ENCODE results near the gene COL23A1.

DNA sequence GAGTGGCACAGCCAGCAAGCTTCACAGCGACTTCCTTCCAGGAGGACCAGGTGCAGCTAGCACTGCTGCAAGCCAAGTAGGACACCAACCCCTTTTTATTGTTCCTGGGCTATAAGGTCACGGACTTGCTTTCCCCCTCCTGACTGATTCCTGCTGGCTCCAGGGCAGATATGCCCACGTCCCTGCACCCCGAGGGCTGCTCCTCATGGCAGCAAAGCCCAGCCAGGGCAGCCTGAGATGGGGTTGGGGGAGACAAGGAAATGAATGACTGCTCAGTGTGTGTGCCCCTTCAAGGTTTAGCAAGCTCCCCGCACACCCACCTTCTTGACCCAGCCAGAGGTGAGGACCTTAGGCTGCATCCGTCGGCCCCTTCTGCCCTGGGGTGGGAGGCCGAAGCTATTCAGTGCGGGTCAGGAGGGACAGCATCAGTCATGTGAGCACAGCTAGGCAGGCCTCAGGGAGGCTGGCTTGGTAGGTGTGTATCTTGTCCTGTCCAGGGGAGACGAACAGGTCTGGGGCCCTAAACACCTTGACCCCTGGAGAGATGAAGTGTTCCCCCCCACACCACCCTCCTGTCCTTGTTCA lies 221.4 kb downstream of the COL23A1 start:
- TF ChIP-seq, protein P1, sequence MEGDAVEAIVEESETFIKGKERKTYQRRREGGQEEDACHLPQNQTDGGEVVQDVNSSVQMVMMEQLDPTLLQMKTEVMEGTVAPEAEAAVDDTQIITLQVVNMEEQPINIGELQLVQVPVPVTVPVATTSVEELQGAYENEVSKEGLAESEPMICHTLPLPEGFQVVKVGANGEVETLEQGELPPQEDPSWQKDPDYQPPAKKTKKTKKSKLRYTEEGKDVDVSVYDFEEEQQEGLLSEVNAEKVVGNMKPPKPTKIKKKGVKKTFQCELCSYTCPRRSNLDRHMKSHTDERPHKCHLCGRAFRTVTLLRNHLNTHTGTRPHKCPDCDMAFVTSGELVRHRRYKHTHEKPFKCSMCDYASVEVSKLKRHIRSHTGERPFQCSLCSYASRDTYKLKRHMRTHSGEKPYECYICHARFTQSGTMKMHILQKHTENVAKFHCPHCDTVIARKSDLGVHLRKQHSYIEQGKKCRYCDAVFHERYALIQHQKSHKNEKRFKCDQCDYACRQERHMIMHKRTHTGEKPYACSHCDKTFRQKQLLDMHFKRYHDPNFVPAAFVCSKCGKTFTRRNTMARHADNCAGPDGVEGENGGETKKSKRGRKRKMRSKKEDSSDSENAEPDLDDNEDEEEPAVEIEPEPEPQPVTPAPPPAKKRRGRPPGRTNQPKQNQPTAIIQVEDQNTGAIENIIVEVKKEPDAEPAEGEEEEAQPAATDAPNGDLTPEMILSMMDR (conservative IDR thresholded peaks at IDR 0.05; ENCODE audit: low read depth, low read length), result no peak
- TF ChIP-seq EZH2 (IDR thresholded peaks at IDR 0.05; ENCODE audit: borderline replicate concordance, low read depth, low read length, poor library complexity, severe bottlenecking), result no peak
